T47D (cell line): ENCODE measurements around the gene RBMS3.
A peak's percentile ranks its signal among the peaks of the same experiment; 100 is the strongest.
"Not testable (repeated sequence)": the region's sequence is repeated elsewhere in the genome, so short reads cannot be mapped to it uniquely, and the experiment has no call there.

Experiments
- DNase-seq, 2 experiments: peaks; one replicate each; pipeline versions ENCODE4 v3.0.0 to v3.0.0-alpha.2; 2011 to 2012; ENCODE audit warnings: low read depth in 1 of 2, low spot score in 1 of 2
- JUND ChIP-seq: IDR thresholded peaks from 2 replicates; pipeline ENCODE4 v1.6.1; 2012; ENCODE audit warnings: low read depth
- in situ Hi-C: cut with HindIII; loops from 2 replicates; pipeline ENCODE4 v1.10.0; 2016; ENCODE audit warnings: low sequenced_read_pairs, low pct_unique_long_range_greater_than_20kb

The RBMS3 gene

GRCh38 chr3:29370021-29370420 is 89.2 kb downstream of the RBMS3 start:
- no peak for DNase-seq
- in situ Hi-C loops, result no loop called here
- TF ChIP-seq JUND, result no peak

DNA sequence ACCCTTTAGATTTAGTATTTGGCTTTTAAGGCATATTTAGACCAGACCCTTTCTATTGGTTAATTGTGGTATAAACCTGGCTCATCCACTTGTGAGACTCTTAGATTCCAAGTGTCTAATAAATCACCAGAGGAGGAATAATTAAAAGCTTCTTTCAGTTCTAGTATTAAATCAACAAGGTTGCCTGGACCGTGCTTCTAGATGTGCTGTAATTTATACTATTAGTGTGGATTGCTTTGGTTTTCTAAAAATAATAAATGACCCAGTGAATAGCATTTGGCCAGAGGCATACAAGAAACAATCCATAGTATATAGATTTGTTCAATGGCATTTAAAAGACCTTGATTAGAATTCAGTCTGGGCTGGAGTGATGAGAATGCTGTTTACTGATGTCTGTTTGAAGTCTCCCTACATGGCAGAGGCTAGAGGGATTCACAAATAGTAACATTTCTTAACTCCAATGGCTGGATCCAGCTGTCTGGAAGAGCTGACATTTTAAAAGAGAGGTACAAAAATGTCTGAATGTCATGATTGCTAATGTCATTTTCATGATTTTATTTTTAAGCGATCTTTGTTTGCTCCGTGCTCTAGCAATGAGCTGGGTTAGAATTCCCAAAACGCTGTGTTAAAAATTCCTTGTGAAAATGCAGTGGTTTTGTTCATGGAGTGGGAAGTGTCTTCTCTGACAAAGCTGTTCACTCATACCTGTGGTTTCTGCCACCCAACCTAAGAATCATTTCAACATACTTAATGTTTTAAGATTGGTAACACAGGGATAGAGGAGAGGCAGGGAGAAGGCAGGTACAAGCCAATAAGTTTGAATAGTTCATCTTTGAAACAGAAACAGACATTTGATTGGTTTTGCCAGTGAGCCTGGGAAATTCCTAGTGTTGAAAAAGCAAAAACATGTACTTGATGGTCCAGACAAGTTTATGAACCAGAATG is 89.9 kb downstream of the RBMS3 start:
- in situ Hi-C loops, result no loop called here
- TF ChIP-seq JUND, result no peak

DNA sequence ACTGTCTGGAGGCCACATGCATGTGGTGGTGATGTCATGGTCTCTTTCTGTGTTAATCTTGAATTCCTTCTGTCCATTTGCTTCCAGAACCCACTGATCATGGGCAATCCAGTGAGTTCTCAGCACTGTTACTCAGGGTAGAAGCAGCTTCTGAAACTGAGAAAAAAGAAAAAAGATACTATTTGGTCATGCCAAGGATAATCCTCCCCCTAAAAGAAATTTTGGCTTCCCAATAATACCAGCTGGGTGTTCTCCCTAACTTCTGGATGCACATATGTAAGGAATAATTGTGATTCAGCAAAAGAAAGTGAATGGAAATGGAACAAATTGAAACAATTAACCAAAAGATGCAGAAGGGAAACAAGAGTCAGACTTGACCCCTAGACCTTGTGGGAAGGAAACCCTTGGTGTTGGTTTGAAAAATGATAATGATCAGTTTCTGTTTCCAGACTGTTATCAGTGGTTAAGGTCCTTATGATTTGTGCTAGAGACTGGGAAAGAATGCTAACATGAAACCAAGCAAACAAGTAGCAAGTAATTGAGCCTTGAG is 92.3 kb downstream of the RBMS3 start:
- DNase-seq, result no peak
- in situ Hi-C loops, result no loop called here
- TF ChIP-seq JUND, result no peak

More for the DNA sequence above, 89.9 kb downstream of the RBMS3 start:
- no peak for DNase-seq

- no peak for TF ChIP-seq JUND
- in situ Hi-C loops, result no loop called here
- DNase-seq, result no peak
Observed at GRCh38 chr3:29374226-29374625, 93.4 kb downstream of the RBMS3 start.

GRCh38 chr3:29379097-29379496 is 98.2 kb downstream of the RBMS3 start:
- TF ChIP-seq JUND, result no peak
- no peak for DNase-seq
- in situ Hi-C loops, result no loop called here

DNA sequence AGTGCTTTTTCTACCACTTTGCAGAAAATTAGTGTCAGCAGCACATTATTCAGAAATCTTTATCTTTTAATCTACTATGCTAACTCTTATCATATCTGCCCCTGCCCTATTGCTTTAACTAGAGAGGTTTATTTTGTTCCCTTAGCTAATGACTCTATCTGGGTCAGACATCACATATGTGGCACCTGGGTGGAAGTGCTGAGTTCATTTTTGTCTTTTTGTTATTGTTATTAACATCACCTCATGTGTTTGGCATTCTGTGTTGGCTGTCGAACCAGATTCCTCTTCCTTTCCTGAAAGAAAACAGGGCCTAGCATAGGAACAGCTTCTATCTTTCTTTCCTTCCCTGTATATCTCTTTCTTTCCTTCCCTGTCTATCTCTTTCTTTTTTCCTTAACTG is 100.7 kb downstream of the RBMS3 start:
- DNase-seq, result peak in 1 of 2 experiments; percentile 9
- TF ChIP-seq JUND, result no peak
- in situ Hi-C loops, result no loop called here

GRCh38 chr3:29382409-29382808 is 101.5 kb downstream of the RBMS3 start:
- no peak for DNase-seq
- TF ChIP-seq JUND, result no peak
- in situ Hi-C loops, result no loop called here

DNA sequence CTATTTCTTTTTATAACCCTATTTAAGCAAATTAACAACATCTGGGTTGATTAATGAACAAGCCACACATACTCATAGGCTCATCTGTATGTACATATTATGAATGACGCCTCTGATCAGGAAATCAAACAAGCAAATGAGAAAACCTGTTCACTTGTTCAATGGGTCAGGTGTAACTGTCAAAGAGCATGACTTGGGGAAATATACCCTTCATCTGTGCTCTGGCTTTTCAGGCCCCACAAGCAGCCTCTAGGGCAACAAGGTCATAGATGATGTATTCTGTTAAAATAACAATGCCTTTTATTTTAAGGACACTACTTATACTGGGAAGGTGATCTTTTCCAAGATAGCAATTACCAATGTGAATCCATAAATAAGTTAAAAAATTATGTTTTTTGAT is 102.0 kb downstream of the RBMS3 start:
- in situ Hi-C loops, result no loop called here
- TF ChIP-seq JUND, result no peak

GRCh38 chr3:29384640-29385039 is 103.8 kb downstream of the RBMS3 start:
- in situ Hi-C loops, result no loop called here
- no peak for TF ChIP-seq JUND

More for the DNA sequence above, 102.0 kb downstream of the RBMS3 start:
- DNase-seq, result no peak

GRCh38 chr3:29385046-29385830 is 104.4 kb downstream of the RBMS3 start:
- no peak for TF ChIP-seq JUND
- no peak for DNase-seq
- in situ Hi-C loops, result no loop called here

More at GRCh38 chr3:29384640-29385039, 103.8 kb downstream of the RBMS3 start:
- peak in 1 of 2 experiments; percentile 9 for DNase-seq

DNA sequence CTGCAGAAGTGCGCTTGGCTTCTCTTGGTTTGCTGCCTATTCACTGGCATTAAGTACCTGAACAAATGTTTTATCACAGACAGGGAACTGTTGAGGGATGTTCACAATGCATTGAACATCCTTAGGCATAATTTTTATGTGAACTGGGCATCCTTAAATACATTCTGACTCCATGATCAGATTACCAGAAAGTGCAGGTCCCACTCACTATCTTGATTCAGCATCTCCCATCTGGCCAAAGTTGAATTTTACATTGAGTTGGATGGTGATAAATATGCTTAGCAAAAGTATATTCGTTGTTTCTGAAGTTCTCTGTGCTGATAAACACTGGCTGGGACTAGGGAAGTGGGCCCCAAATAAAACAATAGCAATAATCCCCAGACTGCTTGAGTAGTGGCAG is 108.5 kb downstream of the RBMS3 start:
- in situ Hi-C loops, result no loop called here
- no peak for DNase-seq
- TF ChIP-seq JUND, result no peak

- TF ChIP-seq JUND, result no peak
- in situ Hi-C loops, result no loop called here
- no peak for DNase-seq
Observed at GRCh38 chr3:29392625-29393388, 111.9 kb downstream of the RBMS3 start.

DNA sequence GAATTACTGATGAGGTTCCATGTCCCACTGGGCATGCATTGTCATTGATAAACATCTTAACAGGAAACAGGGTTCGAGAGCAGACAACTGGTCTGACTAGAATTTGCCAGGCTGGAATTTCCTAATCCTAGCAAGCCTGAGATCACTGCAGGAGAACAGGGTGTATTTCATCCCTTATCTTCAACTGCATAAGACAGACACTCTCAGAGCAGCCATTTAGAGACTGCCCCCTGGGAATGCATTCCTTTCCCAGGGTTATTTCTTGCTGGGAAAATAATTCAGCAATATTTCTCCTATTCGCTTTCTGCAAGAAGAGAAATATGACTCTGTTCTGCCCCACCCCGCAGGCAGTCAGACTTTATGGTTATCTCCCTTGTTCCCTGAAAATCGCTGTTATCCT is 113.1 kb downstream of the RBMS3 start:
- DNase-seq, in situ Hi-C loops: not testable (repeated sequence)
